ENCODE results near the gene TMPRSS9. TPM values are rescaled to one million over a fixed set of nuclear protein-coding genes. Genes with fewer than 3 reads are reported as not detected.

The TMPRSS9 gene
- polyA plus RNA-seq, 3 donors: 0.12 to 0.30 TPM; not detected in 1

- Histone ChIP-seq H3K79me2 (ENCODE audit: insufficient read depth, low read length) (peaks cover 70% of the 10 kb centered on the region), H3K4me3 (replicated peaks in 1 of 3; ENCODE audit: low read depth in 2 of 3, low read length in 3 of 3) (no peak overlapping the region), H3K4me2 (replicated peaks; ENCODE audit: extremely low read depth, low read length, poor library complexity, severe bottlenecking) (no peak overlapping the region), H3K9me3 (replicated peaks in 1 of 2; ENCODE audit: control insufficient read depth in 1 of 2, insufficient read depth in 1 of 2, low read length in 2 of 2) (no peaks in the 10 kb centered on the region), H3K36me3 (replicated peaks in 1 of 2; ENCODE audit: control insufficient read depth in 1 of 2, insufficient read depth in 2 of 2, low read length in 2 of 2) (peaks cover 47 to 59% of the 10 kb centered on the region in 2 donors), H3K27ac (ENCODE audit: low read depth in 1 of 2, low read length in 2 of 2) (no peak overlapping the region), H2AFZ (ENCODE audit: insufficient read depth, low read depth, low read length, poor library complexity, severe bottlenecking) (no peak overlapping the region), H3K27me3 (ENCODE audit: control insufficient read depth in 2 of 2, insufficient read depth in 2 of 2, low read length in 2 of 2) (no peaks in the 10 kb centered on the region), H3K4me1 (ENCODE audit: control insufficient read depth in 1 of 2, insufficient read depth in 2 of 2, low read length in 2 of 2) (no peaks in the 10 kb centered on the region), H3K9ac (ENCODE audit: insufficient read depth, low read length, poor library complexity, severe bottlenecking) (no peak overlapping the region), H4K20me1 (ENCODE audit: insufficient read depth, low read length) (no peaks in the 10 kb centered on the region)
- 99% methylated on average over 19 of the region's 26 CpGs for WGBS (ENCODE audit: insufficient coverage)
- intact Hi-C loops (cut with micrococcal nuclease): no loop called here
- H3K27me3 Mint-ChIP-seq (ENCODE audit: low read depth in 3 of 3): peaks cover 0 to 2% (median 0%) of the 10 kb centered on the region in 3 donors
- H3K4me1 Mint-ChIP-seq: no peaks in the 10 kb centered on the region
- no peak overlapping the region for H3K27ac Mint-ChIP-seq
- no peak overlapping the region for H3K4me3 Mint-ChIP-seq
- no peak for TF ChIP-seq CTCF (IDR thresholded peaks at IDR 0.05)
- DNase-seq: no peak
- H3K36me3 Mint-ChIP-seq: peaks cover 37 to 66% of the 10 kb centered on the region in 2 donors
- no peaks in the 10 kb centered on the region for H3K9me3 Mint-ChIP-seq
Observed at GRCh38 chr19:2441096-2441752, 81.2 kb downstream of the TMPRSS9 start.

- peaks cover 0 to 2% (median 0%) of the 10 kb centered on the region in 3 donors for H3K27me3 Mint-ChIP-seq (ENCODE audit: low read depth in 3 of 3)
- H3K27ac Mint-ChIP-seq: no peak overlapping the region
- Histone ChIP-seq H4K20me1 (ENCODE audit: insufficient read depth, low read length) (no peaks in the 10 kb centered on the region), H3K27me3 (ENCODE audit: control insufficient read depth in 2 of 2, insufficient read depth in 2 of 2, low read length in 2 of 2) (no peaks in the 10 kb centered on the region), H3K4me1 (ENCODE audit: control insufficient read depth in 1 of 2, insufficient read depth in 2 of 2, low read length in 2 of 2) (no peaks in the 10 kb centered on the region), H3K4me3 (replicated peaks in 1 of 3; ENCODE audit: low read depth in 2 of 3, low read length in 3 of 3) (no peak overlapping the region), H3K9me3 (replicated peaks in 1 of 2; ENCODE audit: control insufficient read depth in 1 of 2, insufficient read depth in 1 of 2, low read length in 2 of 2) (no peaks in the 10 kb centered on the region), H3K36me3 (replicated peaks in 1 of 2; ENCODE audit: control insufficient read depth in 1 of 2, insufficient read depth in 2 of 2, low read length in 2 of 2) (peaks cover 35 to 50% of the 10 kb centered on the region in 2 donors), H3K27ac (ENCODE audit: low read depth in 1 of 2, low read length in 2 of 2) (no peak overlapping the region), H3K9ac (ENCODE audit: insufficient read depth, low read length, poor library complexity, severe bottlenecking) (no peak overlapping the region), H3K79me2 (ENCODE audit: insufficient read depth, low read length) (peaks cover 76% of the 10 kb centered on the region), H2AFZ (ENCODE audit: insufficient read depth, low read depth, low read length, poor library complexity, severe bottlenecking) (no peak overlapping the region), H3K4me2 (replicated peaks; ENCODE audit: extremely low read depth, low read length, poor library complexity, severe bottlenecking) (no peak overlapping the region)
- DNase-seq: no peak
- 96% methylated on average over 17 of the region's 22 CpGs for WGBS (ENCODE audit: insufficient coverage)
- no peak for TF ChIP-seq CTCF (IDR thresholded peaks at IDR 0.05)
- H3K4me3 Mint-ChIP-seq: no peak overlapping the region
- intact Hi-C loops (cut with micrococcal nuclease): no loop called here
- H3K4me1 Mint-ChIP-seq: peaks cover 9% of the 10 kb centered on the region
- H3K36me3 Mint-ChIP-seq: peaks cover 35 to 63% of the 10 kb centered on the region in 2 donors
- no peaks in the 10 kb centered on the region for H3K9me3 Mint-ChIP-seq
Observed at GRCh38 chr19:2443116-2443784, 83.2 kb downstream of the TMPRSS9 start.
